Activated CD4-positive, alpha-beta T cell treated with anti-CD3 and anti-CD28 coated beads, Interleukin-2, amount 10 ng/mL, durations not matched to agents 24 days and 14 days (primary cell): Measurements from ENCODE around the gene MGAT5B. TPM values are rescaled to one million over a fixed set of nuclear protein-coding genes. Genes with fewer than 3 reads are reported as not detected.

Experiments used
- DNase-seq: peaks from one replicate; pipeline ENCODE4 v3.0.0; 2022
- H3K27ac Mint-ChIP-seq: one replicate; pipeline ENCODE4 v1.8.0; 2022; ENCODE audit warnings: mild to moderate bottlenecking, mixed read lengths
- H3K27me3 Mint-ChIP-seq: one replicate; pipeline ENCODE4 v1.8.0; 2022; ENCODE audit warnings: mixed read lengths
- H3K36me3 Mint-ChIP-seq: one replicate; pipeline ENCODE4 v1.8.0; 2022; ENCODE audit warnings: low read depth, mild to moderate bottlenecking, mixed read lengths
- H3K4me1 Mint-ChIP-seq: one replicate; pipeline ENCODE4 v1.8.0; 2021; ENCODE audit warnings: mixed read lengths
- H3K4me3 Mint-ChIP-seq: one replicate; pipeline ENCODE4 v1.8.0; 2022; ENCODE audit warnings: mild to moderate bottlenecking, moderate library complexity, mixed read lengths
- H3K9me3 Mint-ChIP-seq: one replicate; pipeline ENCODE4 v1.8.0; 2021; ENCODE audit warnings: mixed read lengths
- intact Hi-C: fragments of 100-400 bp; cut with micrococcal nuclease; formaldehyde crosslinking; loops from one replicate; pipeline ENCODE4 v1.15.1; 2023
- total RNA-seq: library from RNA; stranded (reverse); gene quantifications from 2 replicates; pipeline ENCODE4 v1.2.3, GENCODE V29; 2022

The MGAT5B gene
- total RNA-seq, 1 donor from 2014 or later, result 0.51 TPM

GRCh38 chr17:76940295-76940694 lies 72.1 kb downstream of the MGAT5B start:
- H3K27me3 Mint-ChIP-seq, result peaks cover 7% of the 10 kb centered on the region
- intact Hi-C loops, result no loop called here
- H3K4me1 Mint-ChIP-seq, result no peaks in the 10 kb centered on the region
- H3K4me3 Mint-ChIP-seq, result no peak overlapping the region
- H3K36me3 Mint-ChIP-seq, result no peaks in the 10 kb centered on the region
- no peaks in the 10 kb centered on the region for H3K9me3 Mint-ChIP-seq
- no peak for DNase-seq
- H3K27ac Mint-ChIP-seq, result no peak overlapping the region

DNA sequence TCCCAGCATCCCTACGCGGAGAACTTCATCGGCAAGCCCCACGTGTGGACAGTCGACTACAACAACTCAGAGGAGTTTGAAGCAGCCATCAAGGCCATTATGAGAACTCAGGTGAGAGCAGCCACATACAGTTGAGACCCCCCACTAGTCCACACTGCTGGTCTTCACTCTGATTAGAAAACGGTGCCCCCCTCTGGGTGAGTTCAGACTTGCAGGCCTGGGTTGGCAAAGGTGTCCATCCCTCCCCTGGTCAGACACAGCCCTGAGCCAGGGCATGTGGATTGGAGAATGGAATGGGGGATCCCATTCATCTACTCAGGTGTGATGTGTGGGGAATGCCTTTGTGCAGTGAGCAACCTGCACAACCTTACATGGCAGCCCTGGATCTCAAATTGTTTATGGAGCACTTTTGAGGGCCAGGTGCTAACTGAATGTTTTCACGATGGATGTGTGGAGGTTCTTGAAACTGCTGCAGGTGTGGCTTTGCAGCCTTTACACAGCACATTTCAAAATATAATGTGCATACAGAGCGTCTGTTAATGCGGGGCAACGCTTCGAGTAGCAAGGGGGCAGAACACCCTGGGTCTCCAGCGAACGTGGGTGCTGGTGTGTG lies 72.6 kb downstream of the MGAT5B start:
- no peak for DNase-seq
- Mint-ChIP-seq H3K4me1 (no peaks in the 10 kb centered on the region), H3K36me3 (no peaks in the 10 kb centered on the region), H3K4me3 (no peak overlapping the region), H3K27ac (no peak overlapping the region), H3K27me3 (peaks cover 7% of the 10 kb centered on the region), H3K9me3 (no peaks in the 10 kb centered on the region)
- intact Hi-C loops, result no loop called here

- Mint-ChIP-seq H3K4me3 (no peak overlapping the region), H3K36me3 (no peaks in the 10 kb centered on the region), H3K4me1 (no peaks in the 10 kb centered on the region), H3K27me3 (no peaks in the 10 kb centered on the region), H3K27ac (no peak overlapping the region), H3K9me3 (no peaks in the 10 kb centered on the region)
- intact Hi-C loops, result no loop called here
- DNase-seq, result no peak
These were observed 75.0 kb downstream of the MGAT5B start for GRCh38 chr17:76943202-76943601.

- Mint-ChIP-seq H3K4me1 (no peaks in the 10 kb centered on the region), H3K9me3 (no peaks in the 10 kb centered on the region), H3K4me3 (no peak overlapping the region), H3K36me3 (no peaks in the 10 kb centered on the region), H3K27ac (no peak overlapping the region), H3K27me3 (no peaks in the 10 kb centered on the region)
- DNase-seq, result no peak
- intact Hi-C loops, result no loop called here
These were observed 75.6 kb downstream of the MGAT5B start for GRCh38 chr17:76943781-76944213.

GRCh38 chr17:76944477-76944876 lies 76.3 kb downstream of the MGAT5B start:
- intact Hi-C loops, result no loop called here
- no peaks in the 10 kb centered on the region for H3K27me3 Mint-ChIP-seq

DNA sequence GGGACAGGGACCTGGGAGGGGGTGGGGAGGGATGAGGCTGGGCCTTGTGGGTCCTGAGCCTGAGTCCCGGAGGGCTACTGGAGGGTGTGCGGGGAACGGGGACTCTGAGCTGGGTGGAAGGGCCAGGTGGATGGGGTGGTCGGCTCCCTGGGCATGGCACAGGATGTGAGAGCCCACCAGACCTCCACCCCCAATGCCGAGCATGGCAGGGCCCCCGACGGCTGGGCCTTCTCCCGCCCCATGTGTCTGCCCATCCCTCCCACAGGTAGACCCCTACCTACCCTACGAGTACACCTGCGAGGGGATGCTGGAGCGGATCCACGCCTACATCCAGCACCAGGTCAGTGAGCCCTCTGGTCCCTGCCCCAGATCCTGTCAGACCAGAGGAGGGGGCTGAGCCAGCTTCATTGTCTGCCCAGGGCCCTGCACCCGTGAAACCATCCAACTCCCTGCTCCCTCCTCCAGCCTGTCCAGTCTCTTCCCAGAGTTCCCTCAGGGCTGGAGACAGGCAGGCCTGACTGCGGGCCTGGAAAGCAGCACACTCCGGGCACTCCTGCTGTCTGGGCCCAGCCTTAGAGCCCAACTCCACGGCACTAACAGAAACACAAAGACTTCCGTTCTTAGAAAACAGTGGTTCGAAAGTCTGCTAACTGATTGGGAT lies 78.0 kb downstream of the MGAT5B start:
- intact Hi-C loops, result no loop called here
- no peaks in the 10 kb centered on the region for H3K27me3 Mint-ChIP-seq
- H3K4me3 Mint-ChIP-seq, result no peak overlapping the region
- H3K9me3 Mint-ChIP-seq, result no peaks in the 10 kb centered on the region
- no peaks in the 10 kb centered on the region for H3K36me3 Mint-ChIP-seq
- no peak for DNase-seq
- H3K27ac Mint-ChIP-seq, result no peak overlapping the region
- no peaks in the 10 kb centered on the region for H3K4me1 Mint-ChIP-seq

More at GRCh38 chr17:76944477-76944876, 76.3 kb downstream of the MGAT5B start:
- H3K27ac Mint-ChIP-seq, result no peak overlapping the region
- no peaks in the 10 kb centered on the region for H3K4me1 Mint-ChIP-seq
- H3K36me3 Mint-ChIP-seq, result no peaks in the 10 kb centered on the region
- DNase-seq, result no peak
- no peaks in the 10 kb centered on the region for H3K9me3 Mint-ChIP-seq
- no peak overlapping the region for H3K4me3 Mint-ChIP-seq

DNA sequence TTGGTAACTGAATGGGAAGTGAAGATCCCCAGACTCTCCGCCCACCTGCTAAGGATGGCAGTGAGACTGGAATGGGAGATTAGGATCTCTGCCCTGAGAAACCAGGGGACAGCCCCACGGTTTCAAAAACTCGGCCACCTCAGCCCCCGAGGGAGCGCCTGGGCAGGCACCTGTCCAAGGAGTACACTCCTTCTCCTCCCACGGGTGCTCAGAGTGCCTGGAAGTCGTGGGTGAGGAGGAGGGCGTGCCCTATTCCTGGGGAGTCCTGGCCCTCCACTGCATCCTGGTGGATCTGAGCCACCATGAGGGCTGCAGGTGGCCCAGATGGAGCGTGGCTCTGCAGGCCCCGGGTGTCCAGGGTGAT lies 78.5 kb downstream of the MGAT5B start:
- DNase-seq, result no peak
- Mint-ChIP-seq H3K9me3 (no peaks in the 10 kb centered on the region), H3K4me1 (no peaks in the 10 kb centered on the region), H3K27ac (no peak overlapping the region), H3K4me3 (no peak overlapping the region), H3K27me3 (no peaks in the 10 kb centered on the region), H3K36me3 (no peaks in the 10 kb centered on the region)
- intact Hi-C loops, result no loop called here

DNA sequence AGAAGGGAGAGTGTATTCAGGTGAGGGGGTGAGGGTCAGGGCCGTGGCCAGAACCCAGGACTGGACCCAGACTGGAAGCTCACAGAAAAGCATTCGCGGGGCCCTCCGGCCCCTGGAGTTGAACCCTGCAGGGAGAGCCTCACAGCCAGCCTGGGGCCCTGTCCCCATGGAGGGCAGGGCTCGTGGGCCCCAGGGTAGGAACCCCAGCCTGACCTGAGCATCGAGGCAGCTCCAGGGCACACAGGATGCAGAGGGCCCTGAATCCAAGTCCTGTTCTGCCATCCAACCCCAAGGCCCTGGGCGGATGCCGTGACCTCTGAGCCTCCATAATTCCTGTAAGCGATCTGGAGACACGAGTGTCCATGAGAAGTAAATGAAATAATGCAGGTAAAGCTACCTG lies 79.1 kb downstream of the MGAT5B start:
- no peak overlapping the region for H3K27ac Mint-ChIP-seq
- no peak overlapping the region for H3K4me3 Mint-ChIP-seq
- H3K4me1 Mint-ChIP-seq, result no peaks in the 10 kb centered on the region
- DNase-seq, result no peak
- no peaks in the 10 kb centered on the region for H3K9me3 Mint-ChIP-seq
- H3K27me3 Mint-ChIP-seq, result no peaks in the 10 kb centered on the region
- no peaks in the 10 kb centered on the region for H3K36me3 Mint-ChIP-seq
- intact Hi-C loops, result no loop called here

DNA sequence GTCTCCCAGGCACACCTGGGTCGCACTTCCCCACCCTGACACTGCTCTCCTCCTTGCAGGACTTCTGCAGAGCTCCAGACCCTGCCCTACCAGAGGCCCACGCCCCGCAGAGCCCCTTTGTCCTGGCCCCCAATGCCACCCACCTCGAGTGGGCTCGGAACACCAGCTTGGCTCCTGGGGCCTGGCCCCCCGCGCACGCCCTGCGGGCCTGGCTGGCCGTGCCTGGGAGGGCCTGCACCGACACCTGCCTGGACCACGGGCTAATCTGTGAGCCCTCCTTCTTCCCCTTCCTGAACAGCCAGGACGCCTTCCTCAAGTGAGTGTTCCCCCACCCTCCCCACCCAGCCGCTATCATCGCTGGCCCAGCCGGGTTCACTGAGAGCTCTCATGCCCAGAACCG lies 79.6 kb downstream of the MGAT5B start:
- intact Hi-C loops, result no loop called here
- Mint-ChIP-seq H3K36me3 (no peaks in the 10 kb centered on the region), H3K27ac (no peak overlapping the region), H3K27me3 (no peaks in the 10 kb centered on the region), H3K4me1 (no peaks in the 10 kb centered on the region), H3K4me3 (no peak overlapping the region), H3K9me3 (no peaks in the 10 kb centered on the region)
- no peak for DNase-seq

- H3K9me3 Mint-ChIP-seq, result no peaks in the 10 kb centered on the region
- intact Hi-C loops, result no loop called here
- no peaks in the 10 kb centered on the region for H3K27me3 Mint-ChIP-seq
These were observed 80.1 kb downstream of the MGAT5B start for GRCh38 chr17:76948301-76948700.

GRCh38 chr17:76948726-76949342 lies 80.6 kb downstream of the MGAT5B start:
- DNase-seq, result no peak
- no peaks in the 10 kb centered on the region for H3K4me1 Mint-ChIP-seq
- no peak overlapping the region for H3K4me3 Mint-ChIP-seq
- H3K27ac Mint-ChIP-seq, result no peak overlapping the region
- intact Hi-C loops, result no loop called here
- H3K36me3 Mint-ChIP-seq, result no peaks in the 10 kb centered on the region
- no peaks in the 10 kb centered on the region for H3K9me3 Mint-ChIP-seq
- no peaks in the 10 kb centered on the region for H3K27me3 Mint-ChIP-seq

More at GRCh38 chr17:76948301-76948700, 80.1 kb downstream of the MGAT5B start:
- no peaks in the 10 kb centered on the region for H3K4me1 Mint-ChIP-seq
- H3K27ac Mint-ChIP-seq, result no peak overlapping the region
- no peaks in the 10 kb centered on the region for H3K36me3 Mint-ChIP-seq
- DNase-seq, result no peak
- no peak overlapping the region for H3K4me3 Mint-ChIP-seq

- intact Hi-C loops, result no loop called here
- H3K36me3 Mint-ChIP-seq, result no peaks in the 10 kb centered on the region
- no peaks in the 10 kb centered on the region for H3K9me3 Mint-ChIP-seq
- no peaks in the 10 kb centered on the region for H3K27me3 Mint-ChIP-seq
- no peak overlapping the region for H3K27ac Mint-ChIP-seq
- no peak overlapping the region for H3K4me3 Mint-ChIP-seq
- H3K4me1 Mint-ChIP-seq, result no peaks in the 10 kb centered on the region
- no peak for DNase-seq
These were observed 81.9 kb downstream of the MGAT5B start for GRCh38 chr17:76949913-76950695.

GRCh38 chr17:76951375-76951905 lies 83.2 kb downstream of the MGAT5B start:
- H3K27me3 Mint-ChIP-seq, result no peaks in the 10 kb centered on the region
- intact Hi-C loops, result no loop called here

DNA sequence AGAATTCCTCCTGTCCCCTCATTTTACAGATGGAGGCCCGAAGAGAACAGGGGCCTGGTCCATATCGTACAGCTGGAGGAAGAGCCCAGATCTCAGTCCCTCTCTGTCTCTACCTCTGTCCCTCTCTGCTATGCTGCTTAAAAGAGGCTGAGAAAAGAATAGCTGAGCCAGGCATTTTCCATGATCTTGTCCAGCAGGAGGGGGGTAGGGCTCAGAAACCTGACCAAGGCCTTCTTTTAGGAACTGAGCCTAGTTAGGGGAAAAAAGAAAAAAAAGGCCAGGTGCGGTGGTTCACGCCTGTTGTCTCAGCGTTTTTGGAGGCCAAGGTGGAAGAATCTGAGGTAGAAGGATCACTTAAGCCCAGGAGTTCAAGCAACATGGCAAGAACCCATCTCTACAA lies 84.2 kb downstream of the MGAT5B start:
- H3K4me1 Mint-ChIP-seq, result no peaks in the 10 kb centered on the region
- intact Hi-C loops, result no loop called here
- no peak overlapping the region for H3K27ac Mint-ChIP-seq
- H3K27me3 Mint-ChIP-seq, result no peaks in the 10 kb centered on the region
- H3K4me3 Mint-ChIP-seq, result no peak overlapping the region
- H3K9me3 Mint-ChIP-seq, result no peaks in the 10 kb centered on the region
- DNase-seq, result no peak
- no peaks in the 10 kb centered on the region for H3K36me3 Mint-ChIP-seq

More at GRCh38 chr17:76951375-76951905, 83.2 kb downstream of the MGAT5B start:
- H3K36me3 Mint-ChIP-seq, result no peaks in the 10 kb centered on the region
- no peak for DNase-seq
- H3K4me3 Mint-ChIP-seq, result no peak overlapping the region
- H3K4me1 Mint-ChIP-seq, result no peaks in the 10 kb centered on the region
- H3K27ac Mint-ChIP-seq, result no peak overlapping the region
- H3K9me3 Mint-ChIP-seq, result no peaks in the 10 kb centered on the region
